HG03097 (cell line): ENCODE measurements around the gene RNPC3.
A peak's percentile ranks its signal among the peaks of the same experiment; 100 is the strongest.

Source experiments
- ATAC-seq: cut with Tn5 transposase; IDR thresholded peaks from one replicate; pipeline ENCODE4 v1.9.1; 2021; ENCODE audit not compliant: unreplicated experiment, low FRiP score

RNPC3 gene

GRCh38 chr1:103525607-103526507 is at the start of gene RNPC3:
Gene RNPC3, plus strand, starts transcription at chr1:103525699. Its CDS starts 372 bp downstream, at chr1:103526071.
- ATAC-seq, result peak; percentile 71

DNA sequence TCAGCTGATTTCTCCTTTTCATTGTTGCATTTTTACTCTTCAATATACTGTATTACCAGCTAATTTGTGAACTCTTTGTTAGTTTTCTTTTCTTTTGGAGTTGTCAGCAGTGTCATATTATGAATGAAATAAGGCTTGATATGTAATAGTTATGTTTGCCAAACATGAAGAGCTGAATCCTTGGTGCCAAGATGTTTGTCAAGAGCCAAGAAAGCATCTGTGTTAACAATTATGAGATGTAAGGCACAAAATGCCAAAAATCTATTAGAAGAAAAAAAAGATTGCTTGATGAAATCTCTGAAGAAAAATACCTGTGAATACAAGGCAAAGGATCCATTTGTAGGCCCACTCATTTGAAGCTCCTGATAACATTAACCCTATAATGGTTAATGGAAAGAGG is 48.4 kb upstream of the RNPC3 start:
- no peak for ATAC-seq

DNA sequence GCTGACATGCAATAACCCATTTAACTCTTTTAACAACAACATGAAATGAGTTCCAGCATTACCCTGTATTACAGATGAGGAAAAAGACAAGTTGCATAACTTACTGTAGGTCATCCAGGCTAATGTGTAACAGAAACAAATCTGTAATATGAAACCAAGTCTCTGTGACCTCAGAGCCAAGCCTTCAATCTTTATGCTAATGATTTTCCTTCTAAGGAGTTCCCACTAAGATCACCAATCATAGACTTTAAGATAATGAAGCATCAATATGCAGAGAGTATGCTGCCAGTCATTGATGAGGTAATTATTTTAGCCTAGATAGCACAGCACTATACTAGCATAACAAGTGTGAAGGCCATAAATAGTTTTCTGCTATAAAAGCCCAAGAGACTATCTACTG is 35.6 kb upstream of the RNPC3 start:
- no peak for ATAC-seq

DNA sequence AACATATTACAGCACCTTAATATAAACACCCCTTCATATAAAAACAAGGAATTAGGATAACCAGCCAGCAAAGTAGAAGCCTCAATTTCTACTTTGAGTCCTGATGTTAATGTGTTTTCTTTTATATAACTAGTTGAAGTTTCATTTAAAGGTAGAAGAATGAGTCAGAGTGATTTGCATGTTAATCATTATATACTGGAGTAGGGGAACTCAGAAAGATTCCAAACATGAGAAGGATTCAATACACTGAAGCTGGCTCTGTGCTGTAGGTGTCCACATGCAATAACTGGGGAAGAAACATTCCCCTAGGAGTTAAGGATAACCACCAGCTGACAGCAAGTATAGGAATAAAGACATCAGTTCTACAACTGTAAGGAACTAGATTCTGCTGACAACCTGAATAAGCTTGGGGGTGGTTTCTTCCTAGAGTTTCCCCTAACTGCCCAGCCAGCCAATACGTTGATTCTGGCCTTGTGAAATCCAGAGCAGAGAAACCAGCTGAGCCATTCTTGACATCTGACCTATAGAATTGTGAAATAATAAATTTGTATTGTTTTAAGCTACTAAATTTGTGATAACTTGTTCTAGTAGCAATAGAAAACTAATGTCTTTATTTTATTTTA is 33.4 kb upstream of the RNPC3 start:
- no peak for ATAC-seq

- ATAC-seq, result no peak
Measured at GRCh38 chr1:103496014-103496635, 29.4 kb upstream of the RNPC3 start.

DNA sequence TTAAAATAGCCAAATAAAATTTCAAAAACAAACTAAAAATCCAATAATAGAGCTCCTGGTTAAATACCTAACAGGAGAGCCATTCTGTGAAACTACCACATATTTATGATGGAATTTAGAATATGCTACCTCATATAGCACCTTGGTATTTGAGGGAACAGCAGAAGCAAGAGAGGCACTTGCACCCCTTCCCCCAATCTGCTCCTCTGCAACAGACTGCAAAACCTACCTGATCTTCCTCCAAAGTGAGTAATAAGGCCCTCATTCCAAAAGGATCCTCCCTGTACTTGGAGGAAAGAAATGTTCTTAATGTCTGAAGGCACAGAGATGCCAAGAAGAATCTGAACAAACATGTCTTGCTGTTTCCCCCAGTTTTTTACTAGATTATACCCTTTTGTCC is 28.1 kb upstream of the RNPC3 start:
- no peak for ATAC-seq

GRCh38 chr1:103509250-103509649 is 16.2 kb upstream of the RNPC3 start:
- ATAC-seq, result no peak

DNA sequence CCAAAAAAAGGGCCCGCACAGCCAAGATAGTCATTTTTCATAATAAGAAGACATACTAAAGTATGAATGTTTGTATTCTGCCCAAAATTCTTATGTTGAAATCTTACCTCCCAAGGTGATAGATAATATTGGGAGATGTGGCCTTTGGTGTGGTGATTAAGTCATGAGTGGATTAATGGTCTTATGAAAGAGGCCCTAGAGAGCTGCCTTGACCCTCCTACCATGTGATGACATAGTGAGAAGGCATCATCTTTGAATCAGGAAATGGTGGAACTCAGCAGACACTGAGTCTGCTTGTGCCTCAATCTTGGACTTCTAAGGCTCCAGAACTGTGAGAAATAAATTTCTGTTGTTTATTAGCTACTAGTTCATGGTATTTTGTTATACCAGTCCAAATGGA is 11.8 kb upstream of the RNPC3 start:
- ATAC-seq, result no peak

- peak; percentile 78 for ATAC-seq
Measured at GRCh38 chr1:103514920-103515503, 10.5 kb upstream of the RNPC3 start.

- ATAC-seq, result no peak
Measured at GRCh38 chr1:103516283-103516682, 9.2 kb upstream of the RNPC3 start.

- ATAC-seq, result no peak
Measured at GRCh38 chr1:103516693-103517092, 8.8 kb upstream of the RNPC3 start.

GRCh38 chr1:103517380-103518047 is 8.0 kb upstream of the RNPC3 start:
- ATAC-seq, result peak; percentile 76

DNA sequence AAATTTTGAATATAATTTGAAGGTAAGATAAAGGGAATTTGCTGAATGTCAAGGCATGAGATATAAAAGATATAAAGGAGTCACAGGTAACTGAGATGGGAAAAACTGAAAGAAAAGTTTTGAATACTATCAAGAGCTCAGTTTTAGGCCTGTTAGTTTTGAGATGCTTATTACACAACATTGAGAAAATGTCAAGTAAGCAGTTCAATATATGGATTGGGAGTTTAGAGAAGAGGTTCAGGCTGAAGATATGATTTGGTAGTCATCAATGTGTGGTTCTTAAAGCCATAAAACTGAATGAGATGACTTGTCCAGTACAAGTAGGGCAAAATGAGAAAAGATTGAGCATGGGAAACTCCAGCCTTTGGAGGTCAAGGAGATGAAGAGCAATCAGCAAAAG is 4.7 kb upstream of the RNPC3 start:
- ATAC-seq, result no peak

DNA sequence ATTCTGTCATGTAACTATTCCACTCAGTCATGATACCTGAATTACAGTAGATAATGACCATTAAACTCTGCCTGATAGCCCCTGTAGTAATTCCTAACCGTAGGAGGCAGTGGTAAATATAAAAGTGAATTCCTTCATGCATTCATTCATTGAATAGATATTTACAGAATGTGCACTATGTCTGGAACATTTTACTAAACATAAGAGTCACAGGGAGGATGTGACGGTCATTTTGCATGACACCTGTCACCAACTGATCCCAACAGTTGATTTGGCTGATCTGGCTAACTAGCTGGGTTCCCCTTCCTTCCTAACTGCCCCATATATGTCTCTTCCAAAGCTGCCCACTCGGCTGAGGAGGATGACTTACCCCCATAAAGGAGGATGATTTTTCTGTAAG is 2.2 kb upstream of the RNPC3 start:
- ATAC-seq, result no peak

GRCh38 chr1:103525114-103525606 is 339 bp upstream of the RNPC3 start:
- ATAC-seq, result peak; percentile 43

- ATAC-seq, result no peak
Measured at GRCh38 chr1:103527331-103527730, 1.8 kb downstream of the RNPC3 start.

DNA sequence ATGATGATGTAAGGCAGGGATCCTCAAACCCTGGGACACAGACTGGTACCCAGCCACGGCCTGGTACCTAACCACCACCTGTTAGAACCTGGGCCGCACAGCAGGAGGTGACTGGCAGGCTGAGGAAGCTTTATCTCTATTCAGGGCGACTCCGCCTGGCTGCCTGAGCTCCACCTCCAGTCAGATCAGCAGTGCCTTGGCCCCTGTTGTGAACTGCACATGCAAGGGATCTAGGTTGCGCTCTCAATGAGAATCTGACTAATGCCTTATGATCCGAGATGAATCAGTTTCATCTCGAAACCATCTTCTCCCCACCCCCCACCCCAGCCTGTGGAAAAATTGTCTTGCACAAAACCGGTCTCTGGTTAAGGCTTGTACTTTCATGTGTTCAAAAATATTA is 4.2 kb downstream of the RNPC3 start:
- no peak for ATAC-seq

- ATAC-seq, result no peak
Measured at GRCh38 chr1:103538226-103538625, 12.7 kb downstream of the RNPC3 start.

DNA sequence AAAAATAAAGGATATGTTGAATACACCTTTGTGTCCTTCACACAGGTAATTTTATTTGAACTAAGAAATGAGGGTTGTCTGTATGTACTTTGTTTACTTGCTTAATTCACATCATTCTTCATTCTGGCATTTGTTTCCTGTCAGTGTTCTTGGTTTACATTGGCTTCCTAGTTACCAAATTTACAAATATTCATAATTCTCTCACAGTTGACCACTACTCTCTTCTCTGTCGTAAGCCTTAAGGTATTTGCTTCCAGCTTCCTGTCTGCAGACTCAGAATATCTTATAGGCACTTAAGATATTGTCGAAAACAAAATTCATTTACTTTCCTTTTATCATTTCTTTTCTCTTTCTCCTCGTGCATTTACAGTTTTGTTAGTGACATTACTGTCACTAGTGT is 15.9 kb downstream of the RNPC3 start:
- no peak for ATAC-seq

- ATAC-seq, result no peak
Measured at GRCh38 chr1:103546496-103546895, 21.0 kb downstream of the RNPC3 start.

- ATAC-seq, result no peak
Measured at GRCh38 chr1:103547840-103548239, 22.3 kb downstream of the RNPC3 start.
